ENCODE data around the gene RNF7.

- peak; percentile 73 for TF ChIP-seq POLR2A (IDR thresholded peaks at IDR 0.05; ENCODE audit: low read length)
- no peak for TF ChIP-seq GATA1 (IDR thresholded peaks at IDR 0.05; ENCODE audit: low read depth, low read length)
These were observed at the start of gene RNF7 for GRCh38 chr3:141738022-141738890.

All from erythroblast (primary cell).